GM19239 (cell line): ENCODE measurements around the gene ARID3B.
"Not testable (repeated sequence)": the region's sequence is repeated elsewhere in the genome, so short reads cannot be mapped to it uniquely, and the experiment has no call there.

ENCODE experiments used
- DNase-seq: peaks from one replicate; pipeline ENCODE4 v3.0.0; 2011; ENCODE audit warnings: low spot score; ENCODE audit not compliant: insufficient read length
- FAIRE-seq: peaks from 2 replicates; lab custom pipeline; 2011; peaks lifted over from hg19 to GRCh38; lab: Jason Lieb, UNC

The ARID3B gene

GRCh38 chr15:74540761-74541493, at the start of gene ARID3B:
TSS of gene ARID3B (plus strand) at chr15:74541220. CDS start at chr15:74543937, 2,717 bp downstream.
- peak; percentile 82 for DNase-seq
- peak; percentile 94 for FAIRE-seq

- DNase-seq (no peak), FAIRE-seq (no peak)
These were observed 44.4 kb upstream of the ARID3B start for GRCh38 chr15:74496648-74497047.

GRCh38 chr15:74497584-74497983, 43.4 kb upstream of the ARID3B start:
- FAIRE-seq (no peak), DNase-seq (no peak)

GRCh38 chr15:74499366-74499765, 41.7 kb upstream of the ARID3B start:
- FAIRE-seq, result no peak
- no peak for DNase-seq

GRCh38 chr15:74500401-74500800, 40.6 kb upstream of the ARID3B start:
- FAIRE-seq (no peak), DNase-seq (no peak)

GRCh38 chr15:74502301-74502700, 38.7 kb upstream of the ARID3B start:
- FAIRE-seq (no peak), DNase-seq (no peak)

GRCh38 chr15:74504418-74504817, 36.6 kb upstream of the ARID3B start:
- no peak for DNase-seq
- no peak for FAIRE-seq

GRCh38 chr15:74504836-74505235, 36.2 kb upstream of the ARID3B start:
- FAIRE-seq (no peak), DNase-seq (no peak)

- FAIRE-seq, result no peak
- DNase-seq, result no peak
These were observed 35.0 kb upstream of the ARID3B start for GRCh38 chr15:74505837-74506514.

- no peak for FAIRE-seq
- no peak for DNase-seq
These were observed 34.5 kb upstream of the ARID3B start for GRCh38 chr15:74506515-74506840.

- FAIRE-seq, result no peak
- DNase-seq, result no peak
These were observed 29.4 kb upstream of the ARID3B start for GRCh38 chr15:74511583-74511982.

- FAIRE-seq, DNase-seq: not testable (repeated sequence)
These were observed 27.0 kb upstream of the ARID3B start for GRCh38 chr15:74514059-74514458.

- FAIRE-seq (no peak), DNase-seq (no peak)
These were observed 23.9 kb upstream of the ARID3B start for GRCh38 chr15:74517096-74517495.

GRCh38 chr15:74519311-74519710, 21.7 kb upstream of the ARID3B start:
- FAIRE-seq (no peak), DNase-seq (no peak)

- FAIRE-seq, result no peak
- no peak for DNase-seq
These were observed 20.6 kb upstream of the ARID3B start for GRCh38 chr15:74520407-74520806.

GRCh38 chr15:74523982-74524381, 17.0 kb upstream of the ARID3B start:
- DNase-seq (no peak), FAIRE-seq (no peak)

GRCh38 chr15:74525309-74525708, 15.7 kb upstream of the ARID3B start:
- DNase-seq, result no peak
- FAIRE-seq, result no peak

- FAIRE-seq, result no peak
- no peak for DNase-seq
These were observed 15.1 kb upstream of the ARID3B start for GRCh38 chr15:74525945-74526344.

- DNase-seq, result no peak
- no peak for FAIRE-seq
These were observed 12.1 kb upstream of the ARID3B start for GRCh38 chr15:74528876-74529275.

- FAIRE-seq, result no peak
- DNase-seq, result no peak
These were observed 11.1 kb upstream of the ARID3B start for GRCh38 chr15:74529921-74530320.

GRCh38 chr15:74530771-74531143, 10.3 kb upstream of the ARID3B start:
- FAIRE-seq (no peak), DNase-seq (no peak)
